GM18508 (cell line): Measurements from ENCODE around the gene CDC42EP5.

ENCODE experiments used
- ATAC-seq: cut with Tn5 transposase; IDR thresholded peaks from one replicate; pipeline ENCODE4 v1.9.1; 2021; ENCODE audit warnings: moderate number of reproducible peaks; ENCODE audit not compliant: insufficient read depth, unreplicated experiment

Gene CDC42EP5

DNA sequence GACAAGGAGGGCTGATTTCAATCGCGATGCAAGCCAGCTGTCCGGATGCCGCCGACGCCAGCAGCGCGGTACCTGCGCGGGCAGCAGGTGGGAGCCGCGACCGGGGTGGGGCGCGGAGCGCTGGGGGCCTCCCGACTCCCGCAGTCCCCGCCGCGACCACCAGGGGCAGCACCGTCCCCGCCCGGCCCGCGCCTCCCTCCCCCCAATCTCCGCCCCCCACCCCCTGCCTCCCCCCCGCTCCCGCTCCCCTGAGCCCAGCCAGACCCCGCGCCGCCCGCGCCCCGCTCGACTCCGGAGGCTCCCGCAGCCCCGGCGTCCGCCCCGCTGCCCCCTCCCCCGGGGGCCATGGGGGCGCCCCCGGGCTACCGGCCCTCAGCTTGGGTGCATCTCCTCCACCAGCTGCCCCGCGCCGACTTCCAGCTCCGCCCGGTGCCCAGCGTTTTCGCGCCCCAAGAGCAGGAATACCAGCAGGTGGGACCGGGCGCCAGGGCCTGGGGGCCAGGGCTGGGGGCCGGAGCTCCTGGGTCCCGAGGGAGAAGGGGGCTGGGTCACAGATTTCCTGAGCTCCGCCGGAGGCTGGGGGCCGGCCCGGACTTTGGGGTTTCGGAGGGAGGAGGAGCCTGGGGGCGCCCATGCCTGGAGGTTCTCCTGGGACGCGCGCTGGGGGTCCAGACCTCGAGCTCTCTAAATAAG is 57.7 kb downstream of the CDC42EP5 start, which contains the start of gene TTYH1:
TTYH1 (plus strand) TSS at position 257 of the 693 bp plus-strand sequence; CDS start at position 346, 89 bp downstream.
- ATAC-seq: no peak
